ENCODE results near the gene LMO7. TPM values are rescaled to one million over a fixed set of nuclear protein-coding genes. Genes with fewer than 3 reads are reported as not detected.
"Not testable (repeated sequence)": the region's sequence is repeated elsewhere in the genome, so short reads cannot be mapped to it uniquely, and the experiment has no call there.

LMO7 gene
- total RNA-seq, 1 donor from 2014 or later, result 125 TPM

DNA sequence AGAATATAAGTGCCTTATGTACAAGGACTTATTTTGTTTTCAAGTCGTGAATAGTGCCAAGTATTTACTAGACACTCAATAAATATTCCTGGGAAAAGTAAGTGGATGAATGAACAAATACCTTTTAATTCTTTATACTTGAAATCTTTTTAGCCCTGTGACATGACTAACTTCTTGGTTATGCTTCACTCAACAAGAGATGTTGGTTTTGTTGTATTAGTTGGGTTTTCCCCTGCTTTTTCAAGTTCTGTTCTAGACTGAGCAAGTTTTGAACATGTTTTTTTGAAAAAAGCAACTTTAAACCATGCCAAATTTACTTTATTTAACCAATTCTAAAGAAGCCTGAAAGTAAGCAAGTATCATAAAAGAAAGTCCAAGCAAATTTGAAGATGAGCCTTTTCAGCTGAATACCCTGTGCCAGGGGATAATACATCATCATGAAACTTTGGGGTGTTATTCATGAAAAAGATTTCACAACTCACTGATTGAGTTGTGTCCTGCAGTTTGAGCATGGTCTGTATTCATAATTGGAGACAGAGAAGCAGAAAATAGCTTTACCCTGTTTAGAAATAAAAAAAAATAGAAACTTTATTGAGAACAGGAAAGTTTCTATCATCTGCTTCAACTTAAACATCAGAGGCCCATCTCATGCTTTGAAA lies 11.1 kb downstream of the LMO7 start:
- no peak for DNase-seq (ENCODE audit: low spot score)

DNA sequence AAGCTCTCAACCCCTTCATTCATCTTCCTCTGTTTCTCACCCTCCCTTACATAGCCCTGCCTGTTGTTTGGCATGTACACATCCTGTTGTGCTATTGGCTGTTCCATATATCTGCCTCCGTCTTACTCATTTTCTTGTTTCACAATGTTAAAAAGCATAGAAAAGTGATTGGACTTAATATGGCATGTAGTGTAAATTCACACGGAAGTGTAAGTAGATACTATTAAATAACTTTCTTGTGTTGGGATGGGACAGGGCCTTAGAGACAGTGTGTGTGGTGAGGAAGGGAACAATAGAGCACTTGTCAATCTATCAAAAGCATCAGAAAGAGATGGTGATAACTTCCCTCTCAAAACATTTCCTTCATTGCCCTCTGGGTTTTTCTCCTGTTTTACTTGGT lies 12.3 kb downstream of the LMO7 start:
- DNase-seq (ENCODE audit: low spot score), result no peak

DNA sequence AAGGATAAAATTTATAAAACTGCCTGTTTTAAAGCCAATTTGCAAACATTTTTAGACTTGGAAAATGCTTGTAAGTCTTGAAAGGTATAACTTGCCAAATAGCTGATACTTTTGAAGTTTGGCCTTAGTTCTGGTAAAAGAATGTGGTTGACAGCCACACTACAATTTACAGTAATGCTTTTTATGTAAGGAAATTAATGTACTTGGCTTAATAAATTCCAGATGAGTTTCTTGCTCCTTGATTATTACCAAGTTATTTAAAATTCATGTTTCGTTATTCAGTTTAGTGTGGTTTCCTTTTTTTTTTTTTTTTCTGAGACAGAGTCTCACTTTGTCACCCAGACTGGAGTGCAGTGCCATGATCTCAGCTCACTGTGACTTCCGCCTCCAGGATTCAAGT lies 14.9 kb downstream of the LMO7 start:
- DNase-seq (ENCODE audit: low spot score), result no peak

DNA sequence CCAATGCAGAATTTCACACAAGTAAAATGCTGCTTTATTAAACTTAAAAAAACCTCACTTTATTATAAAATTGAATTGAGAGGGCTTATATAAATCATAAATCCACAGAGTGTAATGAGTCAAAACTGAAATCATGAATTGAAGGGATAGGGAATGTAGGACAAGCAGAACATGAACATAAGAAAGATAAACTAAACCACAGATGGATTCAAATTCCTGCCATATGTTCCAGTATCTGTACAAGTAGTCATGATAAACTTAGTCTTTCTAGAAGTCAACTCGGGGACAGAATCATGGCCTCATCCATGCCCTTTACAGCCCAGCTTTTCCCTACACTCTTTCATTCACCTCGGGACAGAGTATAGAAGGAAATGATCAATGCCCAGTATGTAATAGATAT lies 16.6 kb downstream of the LMO7 start:
- DNase-seq (ENCODE audit: low spot score), result no peak

DNA sequence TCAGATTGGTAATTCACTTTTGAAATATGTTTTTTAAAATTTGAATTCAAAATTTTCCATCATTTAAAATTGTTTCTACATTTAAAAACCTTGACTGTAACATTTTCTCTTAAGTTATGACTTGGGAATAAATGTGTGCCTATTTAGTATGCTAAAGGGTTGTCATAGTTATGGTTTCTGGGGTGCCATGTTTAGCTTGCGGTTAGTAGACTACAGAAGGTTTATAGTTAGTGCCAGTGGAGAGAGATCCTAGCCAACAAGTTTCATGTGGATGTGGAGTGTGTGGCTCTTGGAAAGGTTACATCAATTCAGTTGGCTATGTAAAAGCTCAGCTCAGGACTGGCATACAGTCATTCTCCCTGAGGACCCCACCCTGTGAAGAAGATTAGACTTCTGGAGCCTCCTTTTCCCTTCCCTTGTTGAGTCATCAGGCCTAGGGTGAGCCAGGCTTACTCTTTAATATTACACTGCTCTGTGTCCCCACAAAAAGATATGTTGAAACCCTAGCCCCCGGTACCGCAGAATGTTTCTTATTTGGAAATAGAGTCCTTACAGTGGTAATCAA lies 20.4 kb downstream of the LMO7 start:
- no peak for DNase-seq (ENCODE audit: low spot score)

DNA sequence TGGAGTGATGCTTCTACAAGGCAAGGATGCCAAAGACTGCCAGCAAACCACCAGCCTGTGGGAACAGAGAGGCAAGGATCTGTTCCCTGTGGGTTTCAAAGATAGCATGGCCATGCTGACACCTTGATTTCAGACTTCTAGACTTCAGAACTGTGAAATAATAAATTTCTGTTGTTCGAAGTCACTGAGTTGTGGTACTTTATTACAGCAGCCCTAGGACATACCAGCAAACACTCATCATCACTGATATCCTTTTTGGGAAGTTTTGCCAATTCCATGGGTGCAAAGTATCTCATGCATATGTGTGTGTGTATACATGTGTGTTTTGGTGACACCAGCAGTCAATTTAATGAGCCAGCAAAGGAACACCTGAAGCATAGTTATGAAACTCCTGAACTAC lies 21.0 kb downstream of the LMO7 start:
- no peak for DNase-seq (ENCODE audit: low spot score)

DNA sequence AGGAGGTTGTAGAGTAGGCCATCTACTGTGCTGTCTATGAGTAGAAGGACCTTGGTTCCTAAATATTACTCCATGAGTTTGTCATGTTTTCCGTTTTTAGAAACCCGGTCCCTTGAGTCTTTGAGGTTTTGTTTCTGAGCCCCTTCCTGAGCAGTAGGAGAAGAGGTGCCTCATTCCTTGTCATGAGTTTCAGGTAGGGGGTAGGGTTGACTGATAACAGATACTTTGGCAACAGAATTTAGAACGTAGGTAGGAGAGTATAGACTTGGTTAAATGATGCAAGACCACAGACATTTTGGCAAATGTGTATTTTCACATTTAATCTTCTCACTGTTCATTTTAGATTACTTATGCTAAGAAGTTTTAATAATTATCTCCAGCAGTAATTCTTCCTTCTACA lies 24.6 kb downstream of the LMO7 start:
- no peak for DNase-seq (ENCODE audit: low spot score)

DNA sequence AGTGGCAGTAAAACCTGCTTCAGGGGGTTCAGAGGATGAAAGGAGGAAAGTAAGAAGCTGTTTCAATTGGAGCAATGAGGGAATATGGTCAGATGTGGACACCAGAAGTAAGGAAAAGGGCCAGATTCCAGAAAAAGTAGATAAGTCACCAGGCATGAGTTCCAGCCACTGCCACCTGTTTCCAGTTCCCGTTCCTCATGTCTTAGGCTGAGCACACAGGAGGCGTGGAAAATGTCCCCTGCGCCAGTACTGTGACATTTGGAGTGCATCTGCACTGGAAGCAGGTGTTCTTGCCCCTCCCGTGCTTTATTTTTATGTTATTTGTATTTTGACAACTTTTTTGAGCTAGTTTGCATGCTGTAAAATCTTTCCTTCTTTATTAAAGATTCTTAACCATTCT lies 25.3 kb downstream of the LMO7 start:
- DNase-seq (ENCODE audit: low spot score), result no peak

DNA sequence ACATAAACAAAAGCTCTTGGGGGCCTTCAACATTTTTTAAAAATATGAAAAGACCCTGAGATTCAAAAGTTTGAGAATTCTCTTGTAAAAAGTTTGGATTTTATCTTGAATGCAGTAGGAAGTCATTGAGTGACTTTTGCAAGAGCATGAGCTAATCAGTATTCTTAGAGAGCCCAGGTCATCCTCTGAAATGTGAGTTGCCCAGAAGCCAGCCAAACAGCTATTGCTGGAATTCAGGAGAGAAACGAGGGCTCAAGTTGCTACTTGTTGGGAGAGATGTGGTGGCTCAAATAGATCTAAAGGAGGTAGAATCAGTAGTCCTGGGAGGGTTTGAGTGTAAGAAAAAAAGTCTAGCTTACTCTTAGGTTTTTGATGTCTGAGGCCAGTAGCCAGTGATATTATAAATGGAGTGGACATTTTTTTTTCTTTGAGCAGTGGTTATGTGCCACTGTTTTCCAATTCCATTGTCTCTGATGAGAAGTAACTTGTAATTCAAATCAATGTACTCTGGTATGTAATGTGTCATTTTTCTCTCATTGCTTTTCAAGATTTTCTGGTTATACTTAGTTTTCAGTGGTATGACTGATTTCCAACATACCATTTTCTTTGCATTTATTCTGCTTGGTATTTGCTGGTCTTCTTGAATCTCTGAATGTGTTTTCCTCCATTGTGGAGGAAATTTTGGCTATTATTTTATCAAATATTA lies 30.7 kb downstream of the LMO7 start:
- DNase-seq (ENCODE audit: low spot score), result no peak

DNA sequence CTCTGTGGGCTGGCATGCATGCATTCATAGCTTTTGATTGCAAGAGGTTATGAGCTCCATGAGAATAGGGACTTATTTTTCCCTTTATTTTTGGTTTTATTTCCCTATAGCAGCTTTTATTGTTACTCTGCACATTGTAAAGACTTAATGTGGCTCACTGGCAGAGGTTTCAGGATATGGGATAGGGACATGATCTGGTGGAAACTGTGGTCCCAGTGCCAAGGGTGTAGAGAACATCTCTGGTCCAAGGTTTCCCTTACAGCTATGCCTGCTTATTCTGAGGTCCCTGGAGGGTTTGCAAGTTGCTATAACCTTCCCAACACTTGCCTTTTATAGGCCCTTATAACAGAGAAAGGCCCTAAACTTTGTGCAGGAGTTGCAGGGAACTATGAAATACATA lies 33.6 kb downstream of the LMO7 start:
- no peak for DNase-seq (ENCODE audit: low spot score)

DNA sequence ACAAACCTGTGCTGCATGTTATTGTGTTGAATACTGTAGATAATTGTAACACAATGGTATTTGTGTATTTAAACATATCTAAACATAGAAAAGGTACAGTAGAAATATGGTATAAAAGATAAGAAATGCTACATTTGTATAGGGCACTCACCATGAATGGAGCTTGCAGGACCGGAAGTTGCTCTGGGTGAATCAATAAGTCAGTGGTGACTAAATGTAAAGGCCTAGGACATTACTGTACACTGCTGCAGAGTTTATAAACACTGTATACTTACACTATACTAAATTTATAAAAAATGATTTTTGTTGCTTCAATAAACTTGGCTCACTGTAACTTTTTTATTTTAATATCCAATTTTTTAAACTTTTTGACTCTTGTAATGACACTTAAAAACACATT lies 34.4 kb downstream of the LMO7 start:
- no peak for DNase-seq (ENCODE audit: low spot score)

DNA sequence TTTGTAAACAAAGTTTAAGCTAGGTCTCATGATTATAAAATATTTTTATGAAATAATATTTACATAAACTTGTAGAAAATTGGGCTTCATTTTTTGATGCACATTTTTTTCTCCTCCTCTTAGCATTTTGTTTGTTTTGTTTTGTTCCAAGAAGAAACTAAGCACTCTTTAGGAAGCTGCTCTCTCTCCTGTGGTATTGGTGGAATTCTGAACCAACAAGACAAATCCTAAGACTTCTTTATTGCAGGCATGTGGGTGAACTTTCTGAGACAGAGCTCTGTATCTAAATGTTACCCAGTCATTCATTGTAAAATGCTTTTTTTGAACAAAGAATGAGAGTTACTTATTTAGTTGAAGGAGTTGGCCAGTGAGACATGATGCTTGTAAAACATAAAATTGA lies 39.3 kb downstream of the LMO7 start:
- DNase-seq (ENCODE audit: low spot score), result peak; percentile 30

DNA sequence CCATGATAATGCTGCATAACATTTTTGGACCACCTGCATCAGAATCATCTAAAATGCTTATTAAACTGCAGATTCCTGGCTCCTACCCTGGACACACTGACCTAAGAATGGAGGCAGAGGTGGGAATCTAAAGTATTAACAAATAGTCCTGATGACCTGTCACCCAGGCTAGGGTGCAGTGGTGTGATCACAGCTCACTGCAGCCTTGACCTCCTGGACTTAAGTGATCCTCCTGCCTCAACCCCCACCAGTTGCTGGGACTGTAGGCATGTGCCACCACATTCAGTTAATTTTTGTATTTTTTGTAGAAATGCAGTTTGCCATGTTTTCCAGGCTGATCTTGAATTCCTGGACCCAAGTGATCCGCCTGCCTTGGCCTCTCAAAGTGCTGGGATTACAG lies 43.3 kb downstream of the LMO7 start:
- DNase-seq (ENCODE audit: low spot score), result no peak

DNA sequence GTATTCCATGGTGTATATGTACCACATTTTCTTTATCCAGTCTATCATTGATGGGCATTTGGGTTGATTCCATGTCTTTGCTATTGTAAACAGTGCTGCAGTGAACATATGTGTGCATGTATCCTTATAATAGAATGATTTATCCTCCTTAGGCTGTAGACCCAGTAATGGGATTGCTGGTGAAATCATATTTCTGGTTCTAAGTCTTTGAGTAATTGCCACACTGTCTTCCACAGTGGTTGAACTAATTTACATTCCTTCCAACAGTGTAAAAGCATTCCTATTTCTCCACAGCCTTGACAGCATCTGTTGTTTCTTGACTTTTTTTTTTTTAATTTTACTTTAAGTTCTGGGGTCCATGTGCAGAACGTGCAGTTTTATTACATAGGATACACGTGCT lies 44.1 kb downstream of the LMO7 start:
- not testable (repeated sequence) for DNase-seq (ENCODE audit: low spot score)

DNA sequence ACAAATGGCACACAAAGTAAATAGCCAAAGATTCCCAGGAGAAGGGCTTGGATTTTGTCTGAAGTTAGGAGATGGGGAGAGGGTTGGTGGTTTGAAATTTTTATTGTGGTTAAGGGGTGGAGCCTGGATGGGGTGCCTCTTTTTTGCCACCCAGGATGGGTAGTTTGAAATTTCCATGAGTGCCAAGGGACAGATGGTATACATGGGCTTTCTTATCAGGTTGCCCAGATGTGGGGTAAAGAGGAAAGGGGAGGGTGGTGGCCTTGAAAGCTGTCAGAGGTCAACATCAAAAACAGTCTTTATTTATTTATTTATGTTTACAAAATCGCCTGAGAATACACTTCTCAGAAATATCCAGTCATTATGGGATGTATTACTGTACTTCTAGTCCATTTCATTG lies 46.2 kb downstream of the LMO7 start:
- no peak for DNase-seq (ENCODE audit: low spot score)

DNA sequence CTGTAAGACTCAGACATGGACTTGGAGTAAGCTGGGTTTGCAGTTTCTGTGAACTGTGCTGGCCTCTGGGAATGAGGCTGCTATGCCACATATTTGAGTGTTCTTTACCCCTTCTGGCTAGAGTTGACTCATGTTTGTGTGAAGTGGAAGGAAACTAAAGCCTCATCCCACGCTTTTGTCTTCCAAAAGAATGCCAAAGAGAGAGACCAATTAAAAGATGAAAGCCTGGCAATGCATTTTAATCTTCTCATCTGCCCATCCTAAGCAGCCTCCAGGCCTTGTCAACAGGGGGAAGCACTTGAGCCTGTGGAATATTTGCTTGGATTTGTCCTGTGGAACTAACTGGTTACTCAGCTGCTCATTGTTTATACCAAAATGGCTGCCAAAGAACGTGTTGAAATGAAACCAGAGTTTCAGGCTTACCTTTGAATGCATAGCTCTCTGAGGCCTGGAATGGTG lies 49.1 kb downstream of the LMO7 start:
- peak; percentile 51 for DNase-seq (ENCODE audit: low spot score)

DNA sequence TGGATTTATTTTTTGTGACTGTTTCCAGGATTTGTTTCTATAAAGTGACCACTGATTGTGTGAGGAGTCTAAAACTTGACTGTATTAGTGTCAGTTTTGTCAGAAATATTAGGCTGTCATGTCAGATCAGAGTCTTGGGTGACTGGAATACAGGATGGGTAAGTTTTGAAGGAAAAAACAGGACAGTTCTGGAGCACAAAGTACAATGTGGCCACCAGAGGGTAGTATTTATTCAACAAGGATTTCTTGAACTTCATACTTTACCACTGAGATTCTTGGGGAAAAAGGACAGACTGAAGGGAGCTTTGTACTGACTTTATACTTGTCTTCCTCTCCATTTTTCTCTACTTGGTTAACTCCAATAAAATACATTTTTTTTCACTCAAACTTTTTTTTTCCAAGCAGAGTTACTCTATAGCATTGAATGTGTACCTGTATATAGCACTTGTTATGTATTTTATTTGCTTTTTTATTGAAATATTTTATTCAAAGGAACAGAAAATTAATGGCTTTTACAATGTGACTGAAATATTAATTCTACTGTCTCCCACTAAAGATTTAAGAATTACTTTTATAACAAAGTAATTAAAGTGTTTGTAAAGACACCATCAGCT lies 51.1 kb downstream of the LMO7 start:
- DNase-seq (ENCODE audit: low spot score), result peak; percentile 51

DNA sequence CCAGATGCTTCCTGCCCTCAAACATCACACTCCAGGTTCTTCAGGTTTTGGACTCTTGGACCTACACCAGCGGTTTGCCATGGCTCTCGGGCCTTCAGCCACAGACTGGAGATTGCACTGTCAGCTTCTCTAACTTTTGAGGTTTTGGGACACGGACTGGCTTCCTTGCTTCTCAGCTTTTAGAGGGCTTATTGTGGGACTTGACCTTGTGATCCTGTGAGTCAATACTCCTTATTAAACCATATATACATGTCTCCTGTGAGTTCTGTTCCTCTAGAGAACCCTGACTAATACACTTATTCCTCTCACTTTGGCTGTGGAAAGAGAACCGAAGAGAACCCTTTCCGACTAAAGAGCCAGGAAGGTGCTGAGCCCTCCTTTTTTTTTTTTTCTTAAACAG lies 53.6 kb downstream of the LMO7 start:
- DNase-seq (ENCODE audit: low spot score), result no peak

DNA sequence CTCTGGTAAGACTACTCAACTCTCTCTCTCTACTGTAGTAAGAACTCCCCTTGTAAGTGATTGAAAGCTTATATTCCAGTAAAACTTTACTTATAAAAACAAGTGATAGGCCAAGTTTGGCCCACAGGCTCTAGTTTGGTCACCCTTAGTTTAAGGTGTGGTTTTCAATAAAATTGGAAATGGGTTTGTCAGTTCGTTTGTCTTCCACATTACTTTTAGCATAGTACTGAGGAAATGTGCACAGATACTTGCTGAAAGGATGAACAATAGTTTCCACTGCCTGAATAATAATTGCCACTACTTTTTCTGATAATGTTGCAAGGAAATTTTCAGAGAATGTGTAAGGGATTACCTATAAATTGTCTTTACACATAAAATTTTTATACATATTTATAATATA lies 54.5 kb downstream of the LMO7 start:
- no peak for DNase-seq (ENCODE audit: low spot score)

DNA sequence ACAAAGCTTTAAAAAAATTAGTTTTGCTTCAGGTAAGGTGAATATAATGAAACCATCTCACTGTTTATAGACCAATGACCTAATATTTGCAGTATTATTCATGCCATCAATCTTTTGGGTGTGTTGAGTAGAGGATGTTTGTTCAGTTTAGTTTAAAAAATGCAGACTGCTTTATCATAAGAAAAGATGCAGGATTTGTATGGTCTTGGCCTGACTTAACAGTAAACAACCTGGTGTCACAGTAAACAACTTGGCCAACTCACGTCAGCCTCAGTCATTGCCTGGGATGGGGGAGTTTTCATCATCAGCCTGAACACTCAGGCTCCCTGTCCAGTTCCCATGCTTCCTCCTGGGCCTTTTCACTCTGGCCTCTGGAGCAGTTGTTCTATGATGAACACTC lies 55.1 kb downstream of the LMO7 start:
- no peak for DNase-seq (ENCODE audit: low spot score)

DNA sequence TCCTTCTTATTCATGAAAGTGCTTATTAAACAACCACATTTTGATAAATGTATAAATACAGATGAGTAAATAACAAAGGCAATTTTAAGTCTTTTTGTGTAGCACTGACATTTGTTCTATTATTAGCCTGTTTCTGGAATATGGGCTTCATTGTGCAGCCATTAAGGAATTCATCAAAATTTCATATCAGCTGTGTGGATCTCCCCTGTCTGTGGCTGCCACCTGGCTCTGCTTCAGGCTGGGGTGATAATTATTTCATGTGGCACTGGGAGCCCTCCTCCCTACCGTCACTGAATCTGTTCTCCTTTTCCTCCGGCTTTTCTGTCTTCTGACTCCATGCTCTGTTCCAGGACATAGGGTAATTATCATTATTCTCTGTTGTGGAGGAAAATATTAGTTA lies 57.1 kb downstream of the LMO7 start:
- no peak for DNase-seq (ENCODE audit: low spot score)

DNA sequence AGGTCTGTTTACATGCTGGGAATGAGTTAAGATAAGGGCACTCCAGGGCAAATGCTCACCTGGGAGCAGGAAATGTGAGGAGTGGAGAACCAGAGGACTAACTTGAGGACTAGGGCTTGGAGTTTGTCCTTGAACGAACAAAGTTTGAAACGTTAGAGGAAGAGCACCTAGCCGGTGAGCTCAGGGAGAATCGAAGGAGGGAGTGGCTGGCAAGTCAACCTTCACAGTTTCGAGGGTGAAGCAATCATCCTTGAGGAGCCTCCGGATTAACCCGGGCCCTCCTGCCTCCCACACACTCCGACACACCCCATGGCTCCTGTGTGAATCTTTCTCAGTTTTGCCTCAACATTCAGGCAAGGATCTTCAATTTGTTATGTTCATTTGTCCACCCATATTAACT lies 58.6 kb downstream of the LMO7 start:
- DNase-seq (ENCODE audit: low spot score), result no peak

DNA sequence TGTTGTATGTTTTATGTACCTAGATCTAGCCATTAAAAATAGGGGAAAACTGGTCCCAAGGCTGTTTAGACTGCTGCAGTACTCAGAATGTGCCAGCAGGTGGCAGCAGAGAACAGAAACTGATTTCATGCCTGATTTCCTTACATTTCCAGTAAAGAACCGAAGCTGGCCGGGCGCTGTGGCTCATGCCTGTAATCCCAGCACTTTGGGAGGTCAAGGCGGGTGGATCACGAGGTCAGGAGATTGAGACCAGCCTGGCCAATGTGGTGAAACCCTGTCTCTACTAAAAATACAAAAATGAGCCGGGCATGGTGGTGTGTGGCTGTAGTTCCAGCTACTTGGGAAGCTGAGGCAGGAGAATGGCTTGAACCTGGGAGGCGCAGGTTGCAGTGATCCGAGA lies 59.8 kb downstream of the LMO7 start:
- peak; percentile 82 for DNase-seq (ENCODE audit: low spot score)

Data from umbilical cord (tissue), 2 donors.